GM18861 (cell line): ENCODE measurements around the gene NCAM2.
"Not testable (repeated sequence)": the region's sequence is repeated elsewhere in the genome, so short reads cannot be mapped to it uniquely, and the experiment has no call there.

Source experiments
- ATAC-seq: cut with Tn5 transposase; IDR thresholded peaks from one replicate; pipeline ENCODE4 v1.9.1; 2021; ENCODE audit not compliant: unreplicated experiment

NCAM2 gene

GRCh38 chr21:21291883-21292569 is 293.8 kb downstream of the NCAM2 start:
- no peak for ATAC-seq

- no peak for ATAC-seq
Observed at GRCh38 chr21:21295303-21295702, 297.1 kb downstream of the NCAM2 start.

- no peak for ATAC-seq
Observed at GRCh38 chr21:21297211-21297610, 299.0 kb downstream of the NCAM2 start.

DNA sequence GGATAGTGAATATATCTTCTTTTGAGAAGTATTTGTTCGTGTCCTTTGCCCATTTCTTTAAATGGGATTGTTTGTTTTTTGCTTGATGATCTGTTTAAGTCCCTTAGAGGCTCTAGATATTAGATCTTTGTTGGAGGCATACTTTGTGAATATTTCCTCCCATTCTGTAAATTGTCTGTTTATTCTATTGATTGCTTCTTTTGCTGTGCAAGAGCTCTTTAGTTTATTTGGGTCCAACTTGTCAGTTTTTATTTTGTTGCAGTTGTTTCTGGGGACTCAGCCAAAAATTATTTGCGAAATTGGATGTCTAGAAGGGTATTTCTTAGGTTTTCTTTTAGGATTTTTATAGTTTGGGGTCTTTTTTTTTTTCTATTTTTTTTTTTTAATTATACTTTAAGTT is 302.8 kb downstream of the NCAM2 start:
- no peak for ATAC-seq

- no peak for ATAC-seq
Observed at GRCh38 chr21:21309510-21309909, 311.3 kb downstream of the NCAM2 start.

DNA sequence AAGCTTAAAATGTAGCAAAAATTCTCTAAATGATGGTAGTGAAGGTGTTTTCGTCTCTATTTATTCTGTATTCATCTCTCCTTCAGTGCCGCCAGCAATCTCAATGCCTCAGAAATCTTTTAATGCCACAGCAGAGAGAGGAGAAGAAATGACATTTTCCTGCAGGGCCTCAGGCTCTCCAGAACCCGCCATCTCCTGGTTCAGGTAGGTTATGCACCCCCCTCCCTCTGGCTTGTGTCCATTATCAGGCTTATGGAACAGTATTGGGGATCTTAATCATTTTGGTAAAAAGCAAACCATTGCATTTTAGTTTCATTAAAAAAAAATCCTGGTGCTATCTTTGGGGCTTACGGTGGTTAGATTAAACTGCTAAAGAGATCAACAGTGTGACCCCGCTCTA is 326.1 kb downstream of the NCAM2 start:
- no peak for ATAC-seq

GRCh38 chr21:21332492-21332891 is 334.3 kb downstream of the NCAM2 start:
- ATAC-seq = no peak

DNA sequence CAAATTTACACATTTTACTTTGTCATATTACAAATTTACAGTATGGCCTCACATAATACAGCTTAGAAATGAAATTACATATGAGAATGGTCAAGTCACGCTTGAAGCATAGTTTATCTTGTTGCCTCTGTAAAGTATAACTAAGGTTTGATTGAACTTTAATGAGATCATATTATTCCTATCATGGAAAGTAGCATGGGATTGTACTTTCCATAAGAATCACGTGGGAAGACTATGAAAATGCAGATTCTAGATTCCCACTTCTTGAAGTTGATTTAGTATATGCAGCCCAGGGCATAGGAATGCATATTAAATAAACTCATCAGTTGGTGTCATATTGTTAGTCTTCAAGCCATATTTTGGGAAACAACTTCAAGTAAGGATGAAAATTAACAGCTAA is 342.8 kb downstream of the NCAM2 start:
- no peak for ATAC-seq

- no peak for ATAC-seq
Observed at GRCh38 chr21:21345296-21345695, 347.1 kb downstream of the NCAM2 start.

DNA sequence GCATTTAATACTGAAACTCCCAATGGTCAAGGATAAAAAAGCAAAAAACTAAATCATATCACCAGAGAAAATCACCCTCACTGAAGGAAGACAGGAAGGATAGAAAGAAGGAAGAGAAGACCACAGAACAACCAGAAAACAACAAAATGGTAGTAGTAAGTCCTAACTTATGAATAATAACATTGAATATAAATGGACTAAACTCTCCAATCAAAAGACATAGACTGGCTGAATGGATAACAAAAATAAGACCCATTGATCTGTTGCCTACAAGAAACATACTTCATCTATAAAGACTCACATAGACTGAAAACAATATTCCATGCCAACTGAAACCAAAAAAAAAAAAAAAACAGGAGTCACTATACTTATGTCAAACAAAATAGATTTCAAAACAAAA is 347.7 kb downstream of the NCAM2 start:
- no peak for ATAC-seq

- ATAC-seq = no peak
Observed at GRCh38 chr21:21366277-21366676, 368.1 kb downstream of the NCAM2 start.

DNA sequence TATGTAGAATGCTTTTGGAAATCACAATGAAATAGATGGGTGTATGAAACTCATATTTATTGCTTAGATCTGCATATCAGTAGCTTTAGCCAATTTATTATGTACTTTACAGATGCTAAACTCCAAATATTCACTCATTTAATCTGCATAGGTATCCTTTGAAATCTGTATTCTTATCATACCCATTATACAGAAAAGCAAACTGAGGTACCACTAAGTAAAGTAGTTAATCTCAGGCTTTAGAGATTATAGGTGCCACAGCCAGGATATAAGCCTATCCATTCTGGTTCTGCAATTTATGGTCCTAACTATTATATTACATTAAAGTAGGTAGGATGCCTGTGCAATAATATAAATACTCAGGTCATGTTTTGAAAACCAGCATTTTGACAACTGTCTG is 369.4 kb downstream of the NCAM2 start:
- no peak for ATAC-seq

- ATAC-seq = no peak
Observed at GRCh38 chr21:21373969-21374368, 375.8 kb downstream of the NCAM2 start.

- no peak for ATAC-seq
Observed at GRCh38 chr21:21383126-21383525, 384.9 kb downstream of the NCAM2 start.

DNA sequence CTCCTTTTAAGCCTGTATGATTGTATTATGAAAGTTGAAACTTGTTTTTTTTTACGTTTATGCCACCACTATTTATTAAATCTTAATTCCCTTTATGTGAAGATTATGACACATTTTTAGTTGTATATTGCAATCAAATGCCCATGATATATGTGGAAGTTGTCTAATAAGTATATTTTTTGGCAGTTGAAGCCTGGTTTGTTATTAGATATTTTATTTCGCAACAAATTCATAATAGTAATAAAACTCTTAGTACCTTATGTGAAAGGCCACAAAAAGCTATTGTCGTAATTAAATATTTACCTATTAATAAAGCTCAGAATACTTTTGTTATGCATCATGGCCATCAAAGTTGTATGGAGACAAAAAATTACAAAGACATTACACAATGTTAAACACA is 386.8 kb downstream of the NCAM2 start:
- no peak for ATAC-seq

DNA sequence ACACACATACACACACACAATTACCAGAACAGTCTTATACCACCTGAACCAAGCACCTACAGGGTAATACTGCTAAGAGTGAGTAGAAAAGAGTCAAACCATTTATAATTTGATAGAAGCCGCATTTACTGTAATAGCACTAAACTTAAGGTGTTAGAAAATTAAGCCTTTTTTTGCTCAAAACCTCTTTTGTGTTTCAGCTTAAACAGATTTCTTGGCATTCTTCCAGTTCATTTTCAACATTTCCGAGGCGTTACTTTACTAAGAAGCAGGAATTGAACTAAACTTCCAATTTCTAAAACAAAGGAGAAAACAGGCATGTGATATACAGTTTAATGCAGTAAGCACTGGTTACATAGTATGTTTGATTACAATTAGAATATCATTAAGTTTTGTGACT is 387.2 kb downstream of the NCAM2 start:
- ATAC-seq = no peak

- no peak for ATAC-seq
Observed at GRCh38 chr21:21387916-21388315, 389.7 kb downstream of the NCAM2 start.

- ATAC-seq = no peak
Observed at GRCh38 chr21:21394064-21394463, 395.9 kb downstream of the NCAM2 start.

GRCh38 chr21:21396424-21396823 is 398.2 kb downstream of the NCAM2 start:
- ATAC-seq = no peak

- no peak for ATAC-seq
Observed at GRCh38 chr21:21397464-21397863, 399.3 kb downstream of the NCAM2 start.

DNA sequence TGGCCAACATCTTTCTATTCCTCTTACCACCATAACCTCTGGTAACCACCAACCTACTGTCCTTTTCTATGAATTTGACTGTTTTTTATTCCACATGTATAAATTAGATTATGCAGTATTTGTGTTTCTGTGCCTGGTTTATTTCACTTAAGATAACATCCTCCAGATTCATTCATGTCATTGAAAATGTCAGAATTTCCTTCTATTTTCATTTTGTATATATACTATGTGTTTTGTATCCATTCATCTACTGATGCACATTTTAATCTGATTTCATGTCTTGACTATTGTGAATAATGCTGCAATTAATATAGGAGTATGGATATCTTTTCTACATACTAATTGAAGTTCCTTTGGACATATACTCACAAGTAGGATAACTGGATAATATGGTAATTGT is 403.2 kb downstream of the NCAM2 start:
- no peak for ATAC-seq

GRCh38 chr21:21402187-21402586 is 404.0 kb downstream of the NCAM2 start:
- not testable (repeated sequence) for ATAC-seq

GRCh38 chr21:21404261-21404660 is 406.1 kb downstream of the NCAM2 start:
- ATAC-seq = not testable (repeated sequence)
